Upper lobe of left lung (tissue), 4 donors: ENCODE results near the gene FALEC.

Source experiments
- CTCF ChIP-seq, 6 experiments: fragments of 450-650 bp in 4 of 6; fragments of 200-600 bp in 2 of 6; sonication (generic) in 2 of 6; IDR thresholded peaks; one replicate each; pipeline ENCODE4 v1.5.1; 2016 to 2019; ENCODE audit warnings: antibody characterized with exemption in 6 of 6
- EP300 ChIP-seq, 4 donors: sonication (generic); formaldehyde crosslinking; IDR thresholded peaks; one replicate each; pipeline ENCODE4 v1.5.1; 2017; ENCODE audit warnings: antibody characterized with exemption in 4 of 4, control low read depth in 2 of 4

- no peak for TF ChIP-seq CTCF (IDR thresholded peaks at IDR 0.05)
- TF ChIP-seq EP300 (IDR thresholded peaks at IDR 0.05): no peak
Observed at GRCh38 chr1:150575072-150575489, 59.5 kb downstream of the FALEC start.
